ENCODE measurements around the gene RNF26. TPM values are rescaled to one million over a fixed set of nuclear protein-coding genes. Genes with fewer than 3 reads are reported as not detected.

The RNF26 gene
- total RNA-seq, 1 donor from 2014 or later = 30.2 TPM

DNA sequence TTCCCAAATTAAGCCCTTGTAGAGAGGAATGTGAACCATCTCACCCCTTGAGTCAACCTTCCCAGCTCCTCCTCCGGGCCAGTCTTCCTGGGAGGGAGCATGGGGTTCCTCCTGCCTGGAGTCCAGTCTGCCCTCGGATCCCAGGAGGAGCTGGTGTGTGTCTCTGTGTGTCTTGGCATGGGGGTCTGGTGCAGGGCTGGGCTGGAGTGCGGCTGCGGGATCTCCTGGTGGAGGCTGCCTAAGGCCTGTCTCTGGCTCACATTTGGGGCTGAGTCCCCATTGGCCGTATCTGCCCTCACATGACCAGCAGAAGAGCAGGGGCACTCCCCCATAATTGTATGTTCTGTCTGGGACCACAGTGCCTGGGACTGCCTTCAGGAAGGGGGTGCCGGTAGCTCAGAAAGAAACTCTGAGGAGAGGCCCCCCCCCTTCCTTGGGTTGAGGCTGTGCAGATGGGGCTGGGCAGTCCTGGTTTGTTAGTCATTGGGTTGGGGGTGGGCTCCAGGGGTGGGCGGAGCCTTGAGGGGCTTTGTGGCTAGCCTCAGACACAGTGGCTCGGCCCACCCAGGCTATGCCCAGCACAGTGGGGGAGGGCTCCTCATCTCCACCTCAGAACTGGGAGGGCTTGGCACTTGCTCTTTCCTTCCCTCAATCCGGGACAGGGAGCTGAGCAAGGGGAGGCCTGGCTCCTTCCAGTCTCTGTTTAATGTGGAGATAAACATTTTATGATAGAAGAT is 3.4 kb downstream of the RNF26 start:
- Mint-ChIP-seq H3K9me3 (ENCODE audit: unreplicated experiment) (no peaks in the 10 kb centered on the region), H3K4me3 (ENCODE audit: unreplicated experiment) (peak overlapping the region; percentile 35), H3K4me1 (ENCODE audit: unreplicated experiment) (peaks cover 48% of the 10 kb centered on the region), H3K27ac (ENCODE audit: unreplicated experiment) (peak overlapping the region; percentile 50), H3K27me3 (ENCODE audit: unreplicated experiment) (peaks cover 5% of the 10 kb centered on the region), H3K36me3 (ENCODE audit: unreplicated experiment) (no peaks in the 10 kb centered on the region)
- TF ChIP-seq, protein P1, sequence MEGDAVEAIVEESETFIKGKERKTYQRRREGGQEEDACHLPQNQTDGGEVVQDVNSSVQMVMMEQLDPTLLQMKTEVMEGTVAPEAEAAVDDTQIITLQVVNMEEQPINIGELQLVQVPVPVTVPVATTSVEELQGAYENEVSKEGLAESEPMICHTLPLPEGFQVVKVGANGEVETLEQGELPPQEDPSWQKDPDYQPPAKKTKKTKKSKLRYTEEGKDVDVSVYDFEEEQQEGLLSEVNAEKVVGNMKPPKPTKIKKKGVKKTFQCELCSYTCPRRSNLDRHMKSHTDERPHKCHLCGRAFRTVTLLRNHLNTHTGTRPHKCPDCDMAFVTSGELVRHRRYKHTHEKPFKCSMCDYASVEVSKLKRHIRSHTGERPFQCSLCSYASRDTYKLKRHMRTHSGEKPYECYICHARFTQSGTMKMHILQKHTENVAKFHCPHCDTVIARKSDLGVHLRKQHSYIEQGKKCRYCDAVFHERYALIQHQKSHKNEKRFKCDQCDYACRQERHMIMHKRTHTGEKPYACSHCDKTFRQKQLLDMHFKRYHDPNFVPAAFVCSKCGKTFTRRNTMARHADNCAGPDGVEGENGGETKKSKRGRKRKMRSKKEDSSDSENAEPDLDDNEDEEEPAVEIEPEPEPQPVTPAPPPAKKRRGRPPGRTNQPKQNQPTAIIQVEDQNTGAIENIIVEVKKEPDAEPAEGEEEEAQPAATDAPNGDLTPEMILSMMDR (IDR thresholded peaks at IDR 0.05) = no peak
- no peak for DNase-seq (ENCODE audit: extremely low spot score, unreplicated experiment)

DNA sequence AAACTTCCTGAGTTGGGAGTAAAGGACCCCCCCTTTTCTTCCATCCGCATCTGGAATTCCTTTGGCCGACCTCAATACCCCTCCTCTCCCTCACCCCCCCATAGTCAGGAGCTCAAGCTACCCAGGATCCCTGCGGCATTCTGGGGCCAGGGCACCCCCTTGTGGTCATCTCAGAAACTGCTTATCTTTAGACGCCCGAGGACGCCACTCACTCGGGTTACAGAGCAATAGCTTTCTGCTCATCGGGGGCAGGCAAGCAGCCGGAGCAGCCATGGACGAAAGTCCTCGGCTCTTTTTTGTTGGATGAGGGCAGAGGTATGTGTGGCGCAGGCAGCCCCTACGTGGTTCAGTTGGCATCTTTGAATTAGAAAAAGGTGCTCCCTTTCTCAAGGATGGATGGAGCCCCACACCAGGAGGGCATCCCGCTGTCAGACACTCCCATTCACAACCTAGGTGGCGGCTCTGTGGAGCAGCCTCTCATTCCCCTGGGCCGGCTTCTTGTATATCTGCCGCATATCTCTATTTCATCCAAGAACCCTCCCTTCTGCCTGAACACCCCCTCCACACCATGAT is 4.1 kb downstream of the RNF26 start:
- H3K4me3 Mint-ChIP-seq (ENCODE audit: unreplicated experiment) = peak overlapping the region; percentile 35
- peaks cover 48% of the 10 kb centered on the region for H3K4me1 Mint-ChIP-seq (ENCODE audit: unreplicated experiment)
- no peaks in the 10 kb centered on the region for H3K9me3 Mint-ChIP-seq (ENCODE audit: unreplicated experiment)
- H3K36me3 Mint-ChIP-seq (ENCODE audit: unreplicated experiment) = no peaks in the 10 kb centered on the region
- peak overlapping the region; percentile 50 for H3K27ac Mint-ChIP-seq (ENCODE audit: unreplicated experiment)
- H3K27me3 Mint-ChIP-seq (ENCODE audit: unreplicated experiment) = peaks cover 7% of the 10 kb centered on the region
- peak; percentile 91 for DNase-seq (ENCODE audit: extremely low spot score, unreplicated experiment)
- TF ChIP-seq, protein P1 (IDR thresholded peaks at IDR 0.05) = peak; percentile 78

- Mint-ChIP-seq H3K9me3 (ENCODE audit: unreplicated experiment) (no peaks in the 10 kb centered on the region), H3K4me3 (ENCODE audit: unreplicated experiment) (peak overlapping the region; percentile 66), H3K4me1 (ENCODE audit: unreplicated experiment) (peaks cover 45% of the 10 kb centered on the region), H3K27ac (ENCODE audit: unreplicated experiment) (peak overlapping the region; percentile 56), H3K36me3 (ENCODE audit: unreplicated experiment) (no peaks in the 10 kb centered on the region), H3K27me3 (ENCODE audit: unreplicated experiment) (peaks cover 10% of the 10 kb centered on the region)
- TF ChIP-seq, protein P1 (IDR thresholded peaks at IDR 0.05) = no peak
- no peak for DNase-seq (ENCODE audit: extremely low spot score, unreplicated experiment)
Measured at GRCh38 chr11:119338965-119339588, 4.8 kb downstream of the RNF26 start.

DNA sequence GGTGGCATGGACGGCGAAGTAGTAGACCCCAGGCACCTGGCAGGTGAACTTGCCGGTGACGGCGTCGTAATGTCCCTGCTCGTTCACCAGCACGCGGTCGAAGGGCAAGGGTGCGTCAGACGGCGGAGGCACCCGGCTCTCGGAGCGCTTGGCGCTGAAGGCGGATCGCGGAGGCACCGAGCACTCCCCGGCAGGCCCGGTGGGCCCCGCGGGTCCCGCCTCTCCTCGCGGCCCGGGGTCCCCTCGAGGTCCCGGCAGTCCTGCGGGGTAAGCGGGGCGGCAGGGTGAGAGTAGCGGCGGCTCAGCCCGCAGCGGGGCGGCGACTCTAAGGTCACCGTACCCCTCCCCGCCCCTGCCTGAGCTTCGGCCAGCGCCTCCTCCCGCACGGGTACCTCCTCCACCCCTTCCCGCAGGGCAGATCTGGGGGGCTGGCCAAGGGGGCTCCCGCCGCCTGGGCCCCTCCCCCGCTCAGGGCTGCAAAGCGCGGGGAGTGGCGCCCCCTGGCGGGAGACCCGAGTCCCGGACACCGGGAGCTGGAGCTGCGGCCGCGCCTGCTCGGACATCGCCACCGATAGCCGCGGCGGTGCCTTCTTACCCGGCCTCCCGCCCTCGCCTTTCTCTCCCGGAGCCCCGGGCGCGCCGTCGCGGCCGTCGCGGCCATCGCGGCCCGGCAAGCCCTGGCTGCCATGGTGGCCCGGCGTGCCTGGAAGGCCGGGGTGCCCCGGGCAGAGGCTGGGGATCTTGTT is 5.4 kb downstream of the RNF26 start:
- Mint-ChIP-seq H3K27me3 (ENCODE audit: unreplicated experiment) (peaks cover 10% of the 10 kb centered on the region), H3K27ac (ENCODE audit: unreplicated experiment) (no peak overlapping the region), H3K4me3 (ENCODE audit: unreplicated experiment) (peak overlapping the region; percentile 66), H3K4me1 (ENCODE audit: unreplicated experiment) (peaks cover 44% of the 10 kb centered on the region), H3K36me3 (ENCODE audit: unreplicated experiment) (no peaks in the 10 kb centered on the region), H3K9me3 (ENCODE audit: unreplicated experiment) (no peaks in the 10 kb centered on the region)
- TF ChIP-seq, protein P1 (IDR thresholded peaks at IDR 0.05) = peak; percentile 99
- peak; percentile 93 for DNase-seq (ENCODE audit: extremely low spot score, unreplicated experiment)

Measured in osteocyte (in vitro differentiated cells).